GM18502 (cell line): ENCODE results near the gene ARID5B.
A peak's percentile ranks its signal among the peaks of the same experiment; 100 is the strongest.
"Not testable (repeated sequence)": the region's sequence is repeated elsewhere in the genome, so short reads cannot be mapped to it uniquely, and the experiment has no call there.

Experiments
- ATAC-seq: cut with Tn5 transposase; IDR thresholded peaks from one replicate; pipeline ENCODE4 v1.9.1; 2021; ENCODE audit warnings: mild to moderate bottlenecking; ENCODE audit not compliant: unreplicated experiment, poor library complexity

Gene ARID5B

GRCh38 chr10:61959814-61960213, 58.3 kb downstream of the ARID5B start:
- ATAC-seq, result no peak

- ATAC-seq, result no peak
Observed at GRCh38 chr10:61960396-61961120, 59.1 kb downstream of the ARID5B start.

- peak; percentile 64 for ATAC-seq
Observed at GRCh38 chr10:61961278-61961677, 59.8 kb downstream of the ARID5B start.

GRCh38 chr10:61962971-61963370, 61.5 kb downstream of the ARID5B start:
- no peak for ATAC-seq

- ATAC-seq, result no peak
Observed at GRCh38 chr10:61963669-61964058, 62.2 kb downstream of the ARID5B start.

GRCh38 chr10:61964059-61964709, 62.7 kb downstream of the ARID5B start:
- peak; percentile 27 for ATAC-seq

GRCh38 chr10:61964949-61965702, 63.6 kb downstream of the ARID5B start:
- ATAC-seq, result no peak

- ATAC-seq, result no peak
Observed at GRCh38 chr10:61965703-61966395, 64.3 kb downstream of the ARID5B start.

GRCh38 chr10:61967298-61967697, 65.8 kb downstream of the ARID5B start:
- no peak for ATAC-seq

GRCh38 chr10:61970182-61971002, 68.9 kb downstream of the ARID5B start:
- ATAC-seq, result no peak

GRCh38 chr10:61971003-61971325, 69.5 kb downstream of the ARID5B start:
- no peak for ATAC-seq

- no peak for ATAC-seq
Observed at GRCh38 chr10:61973169-61973568, 71.7 kb downstream of the ARID5B start.

- ATAC-seq, result no peak
Observed at GRCh38 chr10:61973906-61974305, 72.4 kb downstream of the ARID5B start.

- peak; percentile 34 for ATAC-seq
Observed at GRCh38 chr10:61974601-61975390, 73.3 kb downstream of the ARID5B start.

GRCh38 chr10:61975391-61975932, 74.0 kb downstream of the ARID5B start:
- ATAC-seq, result peak; percentile 90

- ATAC-seq, result not testable (repeated sequence)
Observed at GRCh38 chr10:61976951-61977721, 75.6 kb downstream of the ARID5B start.

- ATAC-seq, result no peak
Observed at GRCh38 chr10:61978965-61979364, 77.5 kb downstream of the ARID5B start.

GRCh38 chr10:61981460-61981859, 80.0 kb downstream of the ARID5B start:
- ATAC-seq, result no peak
